GM19193 (cell line): ENCODE data around the gene ATP13A2.

Source experiments
- POLR2A ChIP-seq: IDR thresholded peaks from 4 replicates; pipeline ENCODE4 v1.6.1; 2011; ENCODE audit not compliant: insufficient read depth, insufficient read length; ENCODE audit errors: extremely low read depth

Gene ATP13A2

GRCh38 chr1:16970132-16970910 lies 41.4 kb downstream of the ATP13A2 start:
- no peak for TF ChIP-seq POLR2A

DNA sequence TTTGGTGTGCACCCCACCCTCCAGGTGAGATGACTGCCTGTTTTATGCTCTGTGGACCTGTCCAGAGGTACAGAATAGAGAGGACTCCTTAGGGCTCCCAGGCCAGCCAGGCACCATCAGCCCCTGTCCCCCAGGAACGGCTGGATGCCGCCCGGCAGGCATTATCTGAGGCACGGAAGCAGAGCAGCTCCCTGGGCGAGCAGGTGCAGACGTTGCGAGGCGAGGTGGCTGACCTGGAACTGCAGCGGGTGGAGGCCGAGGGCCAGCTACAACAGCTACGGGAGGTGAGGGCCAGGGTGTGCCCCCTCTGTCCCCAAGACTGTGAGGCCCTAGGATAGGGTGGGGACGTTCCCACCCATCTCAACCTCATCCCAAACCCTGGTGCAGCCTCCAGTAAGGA lies 42.1 kb downstream of the ATP13A2 start:
- no peak for TF ChIP-seq POLR2A

DNA sequence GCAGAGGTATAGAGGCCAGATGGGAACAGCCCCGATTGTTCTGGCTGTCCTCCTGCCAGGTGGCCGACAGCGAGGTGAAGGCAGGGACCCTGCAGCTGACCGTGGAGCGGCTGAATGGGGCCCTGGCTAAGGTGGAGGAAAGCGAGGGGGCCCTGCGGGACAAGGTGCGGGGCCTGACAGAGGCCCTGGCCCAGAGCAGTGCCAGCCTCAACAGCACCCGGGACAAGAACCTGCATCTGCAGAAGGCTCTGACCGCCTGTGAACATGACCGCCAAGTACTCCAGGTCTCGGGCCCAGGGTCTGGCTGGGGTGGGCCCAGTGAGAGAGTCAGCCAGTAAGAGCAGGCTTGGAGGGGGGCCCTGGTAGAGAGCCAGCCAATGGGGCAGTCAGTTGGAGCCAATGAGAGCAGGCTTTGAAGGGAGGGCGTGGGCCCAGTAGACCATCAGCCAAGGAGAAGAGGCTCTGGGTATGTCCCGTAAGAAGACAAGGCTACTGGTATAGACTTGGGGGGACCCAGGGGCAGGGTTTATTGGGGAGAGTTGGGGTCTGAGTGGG lies 42.6 kb downstream of the ATP13A2 start:
- TF ChIP-seq POLR2A: no peak

GRCh38 chr1:16968372-16968771 lies 43.4 kb downstream of the ATP13A2 start:
- TF ChIP-seq POLR2A: no peak

DNA sequence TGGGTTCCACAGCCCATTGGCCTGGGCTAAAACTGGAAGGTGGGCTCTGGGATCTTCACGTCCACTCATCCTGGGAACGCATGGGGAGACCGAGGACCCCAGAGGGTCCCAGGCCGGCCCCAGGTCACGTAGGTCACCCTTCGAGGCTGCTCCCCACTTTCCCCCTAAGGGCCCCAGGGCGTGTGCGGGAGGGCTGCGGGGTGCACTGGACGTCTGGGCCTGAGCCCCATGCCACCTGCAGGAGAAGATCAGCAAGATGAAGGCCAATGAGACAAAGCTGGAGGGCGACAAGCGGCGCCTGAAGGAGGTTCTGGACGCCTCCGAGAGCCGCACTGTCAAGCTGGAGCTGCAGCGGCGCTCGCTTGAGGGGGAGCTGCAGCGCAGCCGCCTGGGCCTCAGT lies 43.8 kb downstream of the ATP13A2 start:
- TF ChIP-seq POLR2A: no peak

DNA sequence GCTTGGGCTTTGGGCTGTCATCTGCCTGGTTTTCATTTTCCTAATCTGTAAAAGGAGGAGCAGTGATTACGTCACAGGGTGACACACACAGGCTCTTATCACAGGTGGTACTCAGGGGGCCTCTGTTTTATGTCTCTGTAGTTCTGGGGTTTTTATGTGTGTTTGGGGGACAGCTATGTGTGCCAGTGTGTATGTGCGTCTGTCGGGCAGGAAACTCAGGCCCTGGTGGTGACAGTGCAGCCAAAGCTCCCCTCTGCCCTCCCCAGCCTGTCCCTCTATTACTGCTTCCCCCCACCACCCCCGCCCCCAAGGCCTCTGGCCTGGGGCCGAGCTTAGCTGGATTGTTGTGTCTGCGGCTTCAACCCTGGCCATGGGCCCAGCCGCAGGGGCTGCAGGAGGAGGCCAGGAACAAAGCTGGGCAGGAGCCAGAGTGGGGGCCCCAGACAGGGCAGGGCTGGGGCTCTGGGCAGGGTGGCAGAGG lies 44.6 kb downstream of the ATP13A2 start:
- no peak for TF ChIP-seq POLR2A

DNA sequence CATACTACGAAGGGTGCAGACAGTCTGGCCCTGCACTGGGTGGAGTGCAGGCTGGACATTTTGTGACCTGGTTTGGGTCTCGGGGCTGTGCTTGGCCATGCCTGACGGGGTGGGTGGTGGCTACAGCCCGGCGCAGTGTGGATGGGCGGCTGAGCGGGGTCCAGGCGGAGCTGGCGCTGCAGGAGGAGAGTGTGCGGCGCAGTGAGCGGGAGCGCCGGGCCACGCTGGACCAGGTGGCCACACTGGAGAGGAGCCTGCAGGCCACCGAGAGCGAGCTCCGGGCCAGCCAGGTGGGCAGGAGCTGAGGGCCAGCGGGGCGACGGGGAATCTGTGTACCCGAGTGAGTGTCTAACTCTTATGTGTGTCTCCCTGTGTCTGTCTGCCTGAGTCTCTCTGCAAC lies 45.4 kb downstream of the ATP13A2 start:
- no peak for TF ChIP-seq POLR2A

DNA sequence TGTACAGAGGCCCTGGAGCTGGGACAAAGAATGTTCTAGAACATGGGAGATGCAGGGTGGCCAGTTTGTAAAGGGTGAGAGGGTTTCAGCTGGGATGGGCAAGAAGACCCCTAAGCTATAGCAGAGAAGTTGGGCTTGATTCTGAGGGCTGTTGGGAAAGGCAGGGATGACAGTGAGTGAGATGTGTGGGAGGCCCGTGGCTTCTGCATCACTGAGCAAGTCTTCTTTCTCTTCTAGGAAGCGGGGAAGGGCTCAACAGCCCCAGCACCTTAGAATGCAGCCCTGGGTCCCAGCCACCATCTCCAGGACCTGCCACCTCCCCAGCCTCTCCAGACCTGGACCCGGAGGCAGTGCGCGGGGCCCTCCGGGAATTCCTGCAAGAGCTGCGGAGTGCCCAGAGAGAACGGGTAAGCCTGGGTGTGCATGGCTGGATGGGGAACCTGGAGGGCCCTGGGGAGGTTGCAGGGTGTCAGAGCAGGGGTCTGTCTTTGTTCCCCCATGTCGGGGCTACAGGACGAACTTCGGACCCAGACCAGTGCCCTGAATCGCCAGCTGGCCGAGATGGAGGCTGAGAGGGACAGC lies 46.2 kb downstream of the ATP13A2 start:
- TF ChIP-seq POLR2A: no peak

GRCh38 chr1:16961297-16962133 lies 50.2 kb downstream of the ATP13A2 start:
- TF ChIP-seq POLR2A: no peak

GRCh38 chr1:16960560-16961296 lies 51.0 kb downstream of the ATP13A2 start:
- TF ChIP-seq POLR2A: peak; percentile 46

DNA sequence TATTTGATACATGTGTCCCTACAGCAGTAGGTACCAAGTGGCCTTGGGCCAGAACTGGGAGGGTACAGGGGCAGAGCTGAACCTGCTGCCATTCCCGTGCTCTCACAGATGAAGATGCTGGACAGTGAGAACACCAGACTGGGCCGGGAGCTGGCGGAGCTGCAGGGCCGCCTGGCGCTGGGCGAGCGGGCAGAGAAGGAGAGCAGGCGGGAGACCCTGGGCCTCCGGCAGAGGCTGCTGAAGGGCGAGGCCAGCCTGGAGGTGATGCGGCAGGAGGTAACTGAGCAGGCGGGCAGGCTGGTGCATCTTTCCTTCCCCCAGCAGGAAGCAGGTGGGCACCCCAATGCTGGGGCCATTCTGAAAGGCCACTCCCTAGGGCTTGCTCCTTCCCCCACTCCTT lies 53.3 kb downstream of the ATP13A2 start:
- no peak for TF ChIP-seq POLR2A

DNA sequence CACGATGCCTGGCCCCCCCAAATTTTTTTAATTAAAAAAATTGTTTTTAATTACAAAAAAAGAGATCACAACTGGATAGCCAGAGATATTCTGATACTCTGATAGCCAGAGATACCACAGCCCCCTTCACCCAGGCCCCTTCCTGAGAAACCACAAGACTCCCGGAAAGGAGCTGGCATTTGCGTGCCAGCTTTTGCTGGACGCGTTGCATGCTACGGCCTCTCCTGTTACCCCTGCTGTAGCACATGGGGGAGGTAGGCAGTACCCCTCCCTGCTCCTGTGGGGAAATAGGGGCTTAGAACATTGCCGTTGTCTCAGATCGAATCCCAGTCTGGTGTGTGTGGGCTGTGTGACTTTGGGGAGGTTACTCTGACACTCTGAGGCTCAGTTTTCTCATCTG lies 54.0 kb downstream of the ATP13A2 start:
- no peak for TF ChIP-seq POLR2A

DNA sequence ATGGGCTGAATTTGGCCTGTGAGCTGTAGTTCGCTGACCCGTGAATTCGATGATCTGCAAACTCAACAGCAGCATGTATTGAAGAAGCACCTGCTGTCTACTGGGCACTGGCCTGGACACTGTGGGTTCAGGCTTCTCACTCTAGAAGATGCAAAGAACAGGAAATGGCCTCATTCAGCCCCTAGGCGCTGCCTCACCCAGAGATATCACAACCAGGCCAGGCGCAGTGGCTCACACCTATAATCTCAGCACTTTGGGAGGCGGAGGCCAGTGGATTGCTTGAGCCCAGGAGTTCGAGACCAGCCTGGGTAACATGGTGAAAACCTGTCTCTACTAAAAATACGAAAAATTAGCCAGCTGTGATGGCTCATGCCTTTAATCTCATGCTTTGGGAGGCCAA lies 55.0 kb downstream of the ATP13A2 start:
- TF ChIP-seq POLR2A: no peak

- TF ChIP-seq POLR2A: no peak
These were observed 56.5 kb downstream of the ATP13A2 start for GRCh38 chr1:16955186-16955585.
